Measurements from ENCODE around the gene LDAH.

- TF ChIP-seq CTCF (IDR thresholded peaks at IDR 0.05) (no peak), POLR2AphosphoS5 (IDR thresholded peaks at IDR 0.05) (no peak), POLR2A (IDR thresholded peaks at IDR 0.05) (no peak)
Observed at GRCh38 chr2:20717641-20718040, 105.3 kb downstream of the LDAH start.
